Transverse colon (tissue), 4 donors: ENCODE measurements around the gene OR6K2. TPM values are rescaled to one million over a fixed set of nuclear protein-coding genes. Genes with fewer than 3 reads are reported as not detected.
"Not testable (repeated sequence)": the region's sequence is repeated elsewhere in the genome, so short reads cannot be mapped to it uniquely, and the experiment has no call there.

Experiments
- DNase-seq: peaks from one replicate; pipeline ENCODE4 v3.0.0-alpha.2; 2019
- H3K27ac ChIP-seq, 4 donors: fragments of 200-600 bp; sonication (generic); 2 replicates each; pipeline ENCODE4 v1.5.1; 2016 to 2018; ENCODE audit warnings: inconsistent platforms in 4 of 4
- H3K27me3 ChIP-seq: fragments of 200-600 bp; sonication (generic); 2 replicates; pipeline ENCODE4 v1.5.1; 2017; ENCODE audit warnings: inconsistent platforms
- H3K36me3 ChIP-seq, 4 donors: fragments of 200-600 bp; sonication (generic); 2 replicates each; pipeline ENCODE4 v1.5.1; 2017 to 2019; ENCODE audit warnings: inconsistent platforms in 4 of 4
- H3K4me1 ChIP-seq, 4 donors: fragments of 200-600 bp; sonication (generic); 2 replicates each; pipeline ENCODE4 v1.5.1; 2017 to 2020; ENCODE audit warnings: inconsistent platforms in 4 of 4
- H3K4me3 ChIP-seq, 4 donors: fragments of 200-600 bp; sonication (generic); 1 replicate in 1 of 4; 2 replicates in 3 of 4; pipeline versions ENCODE4 v1.5.1 to v1.6.1; 2017 to 2019; ENCODE audit warnings: inconsistent platforms in 4 of 4
- H3K9me3 ChIP-seq, 2 donors: fragments of 200-600 bp; sonication (generic); 2 replicates each; pipeline ENCODE4 v1.5.1; 2017 to 2019; ENCODE audit warnings: inconsistent platforms in 2 of 2
- EP300 ChIP-seq: sonication (generic); formaldehyde crosslinking; IDR thresholded peaks from one replicate; pipeline ENCODE4 v1.6.1; 2017; ENCODE audit warnings: antibody characterized with exemption, low read depth
- POLR2A ChIP-seq: fragments of 450-650 bp; IDR thresholded peaks from one replicate; pipeline ENCODE4 v1.6.1; 2016; ENCODE audit warnings: antibody characterized with exemption, mild to moderate bottlenecking, moderate library complexity
- POLR2AphosphoS5 ChIP-seq, 3 donors: sonication (generic); formaldehyde crosslinking; IDR thresholded peaks; one replicate each; pipeline ENCODE4 v1.6.1; 2016; ENCODE audit warnings: antibody characterized with exemption in 3 of 3
- WGBS, 2 donors: methylation state at CpG; one replicate each; pipeline ENCODE4 v1.1.5; 2018; ENCODE audit warnings: low coverage in 1 of 2; 5-methylcytosine and 5-hydroxymethylcytosine counted together
- in situ Hi-C, 4 donors: fragments of 200-750 bp; cut with MboI; loops; one replicate each; pipeline versions ENCODE4 v1.15.0 to v1.15.1; 2017; ENCODE audit warnings: low sequenced_read_pairs in 3 of 4, low pct_ligation_motif_present in 1 of 4, low pct_unique_long_range_greater_than_20kb in 1 of 4
- intact Hi-C: fragments of 100-400 bp; cut with DNase I; formaldehyde crosslinking; loops from one replicate; pipeline ENCODE4 v1.15.1; 2023; ENCODE audit warnings: low total_unique reads
- total RNA-seq, 4 donors: library from RNA; depleted of rRNA; stranded (reverse); fragments of >200 nt; gene quantifications; one replicate each; pipeline ENCODE4 v1.1.0, GENCODE V29; 2016
- TF ChIP-seq, protein P1 (sequence below), 5 experiments: fragments of 200-600 bp in 3 of 5; fragments of 450-650 bp in 2 of 5; sonication (generic) in 3 of 5; IDR thresholded peaks; 1 replicate in 2 of 5; 2 replicates in 3 of 5; pipeline ENCODE4 v1.5.1; 2016 to 2017; ENCODE audit warnings: antibody characterized with exemption in 5 of 5, inconsistent platforms in 3 of 5, mild to moderate bottlenecking in 2 of 5, moderate library complexity in 1 of 5

Gene OR6K2
- total RNA-seq, 4 donors from 2014 or later, result not detected

GRCh38 chr1:158706096-158706495, 5.6 kb upstream of the OR6K2 start:
- 58 to 68% methylated on average over 2 of the region's 2 CpGs for WGBS, 2 donors
- no peaks in the 10 kb centered on the region for H3K36me3 ChIP-seq
- in situ Hi-C loops (no loop called here), intact Hi-C loops (no loop called here)
- no peak overlapping the region for H3K27ac ChIP-seq
- no peak for DNase-seq
- no peaks in the 10 kb centered on the region for H3K4me1 ChIP-seq
- no peaks in the 10 kb centered on the region for H3K27me3 ChIP-seq
- no peaks in the 10 kb centered on the region for H3K9me3 ChIP-seq
- no peak overlapping the region for H3K4me3 ChIP-seq
- TF ChIP-seq POLR2A (no peak), EP300 (no peak), POLR2AphosphoS5 (IDR thresholded peaks at IDR 0.05) (no peak)
- TF ChIP-seq, protein P1, sequence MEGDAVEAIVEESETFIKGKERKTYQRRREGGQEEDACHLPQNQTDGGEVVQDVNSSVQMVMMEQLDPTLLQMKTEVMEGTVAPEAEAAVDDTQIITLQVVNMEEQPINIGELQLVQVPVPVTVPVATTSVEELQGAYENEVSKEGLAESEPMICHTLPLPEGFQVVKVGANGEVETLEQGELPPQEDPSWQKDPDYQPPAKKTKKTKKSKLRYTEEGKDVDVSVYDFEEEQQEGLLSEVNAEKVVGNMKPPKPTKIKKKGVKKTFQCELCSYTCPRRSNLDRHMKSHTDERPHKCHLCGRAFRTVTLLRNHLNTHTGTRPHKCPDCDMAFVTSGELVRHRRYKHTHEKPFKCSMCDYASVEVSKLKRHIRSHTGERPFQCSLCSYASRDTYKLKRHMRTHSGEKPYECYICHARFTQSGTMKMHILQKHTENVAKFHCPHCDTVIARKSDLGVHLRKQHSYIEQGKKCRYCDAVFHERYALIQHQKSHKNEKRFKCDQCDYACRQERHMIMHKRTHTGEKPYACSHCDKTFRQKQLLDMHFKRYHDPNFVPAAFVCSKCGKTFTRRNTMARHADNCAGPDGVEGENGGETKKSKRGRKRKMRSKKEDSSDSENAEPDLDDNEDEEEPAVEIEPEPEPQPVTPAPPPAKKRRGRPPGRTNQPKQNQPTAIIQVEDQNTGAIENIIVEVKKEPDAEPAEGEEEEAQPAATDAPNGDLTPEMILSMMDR (IDR thresholded peaks at IDR 0.05), result no peak

DNA sequence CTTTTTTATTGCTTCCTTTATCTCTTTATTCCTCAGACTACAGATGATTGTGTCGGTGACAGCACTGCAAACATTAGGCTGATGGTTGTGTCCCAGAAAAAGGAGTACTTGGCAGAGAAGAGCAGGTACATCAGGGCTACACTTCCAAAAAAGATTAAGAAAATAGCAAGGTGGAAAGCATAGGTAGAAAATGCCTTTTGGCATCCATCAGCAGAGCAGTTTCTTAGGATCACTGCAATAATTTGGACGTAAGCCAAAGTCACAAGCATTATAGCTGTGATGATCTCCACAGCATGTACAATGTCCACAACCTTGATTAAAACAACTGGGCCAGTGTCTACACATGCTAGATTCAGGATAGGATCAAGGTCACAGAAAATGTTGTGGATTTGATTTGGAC, 5.9 kb downstream of the OR6K2 start:
- no peaks in the 10 kb centered on the region for H3K27me3 ChIP-seq
- no peaks in the 10 kb centered on the region for H3K9me3 ChIP-seq
- intact Hi-C loops (no loop called here), in situ Hi-C loops (no loop called here)
- no peak overlapping the region for H3K4me3 ChIP-seq
- no peak for TF ChIP-seq POLR2AphosphoS5 (IDR thresholded peaks at IDR 0.05)
- TF ChIP-seq, protein P1 (IDR thresholded peaks at IDR 0.05), result no peak
- no peak for TF ChIP-seq EP300
- H3K27ac ChIP-seq, result no peak overlapping the region
- H3K4me1 ChIP-seq, result no peaks in the 10 kb centered on the region
- H3K36me3 ChIP-seq, result no peaks in the 10 kb centered on the region
- WGBS, 2 donors, result 74 to 100% methylated on average over 1 to 2 of the region's 2 CpGs
- no peak for DNase-seq

DNA sequence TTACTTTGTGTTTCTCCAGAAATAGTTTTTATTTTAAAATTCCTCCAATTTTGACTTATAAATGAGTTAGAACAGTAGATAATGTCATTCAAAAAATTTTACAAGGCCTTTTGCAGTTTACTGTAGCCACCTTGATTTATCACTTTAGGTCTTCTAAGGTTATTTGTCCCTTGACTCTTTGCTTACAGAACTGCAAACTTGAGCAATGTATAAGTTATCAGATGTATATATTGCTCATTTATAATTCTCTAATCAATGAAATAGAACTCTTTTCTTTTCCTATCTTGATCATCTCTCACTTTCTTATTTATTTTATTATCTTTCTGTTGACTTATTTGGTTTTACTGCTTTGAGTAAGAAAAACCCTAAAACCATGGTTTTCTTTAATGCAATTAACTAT, 8.1 kb downstream of the OR6K2 start:
- Histone ChIP-seq H3K4me1 (no peaks in the 10 kb centered on the region), H3K36me3 (no peaks in the 10 kb centered on the region), H3K27me3 (no peaks in the 10 kb centered on the region), H3K27ac (no peak overlapping the region), H3K4me3 (no peak overlapping the region), H3K9me3 (no peaks in the 10 kb centered on the region)
- TF ChIP-seq EP300, result no peak
- TF ChIP-seq POLR2A, result no peak
- TF ChIP-seq POLR2AphosphoS5 (IDR thresholded peaks at IDR 0.05), result no peak
- TF ChIP-seq, protein P1 (IDR thresholded peaks at IDR 0.05), result no peak
- in situ Hi-C loops (no loop called here), intact Hi-C loops (no loop called here)
- DNase-seq, result no peak

- in situ Hi-C loops (no loop called here), intact Hi-C loops (no loop called here)
- TF ChIP-seq, protein P1 (IDR thresholded peaks at IDR 0.05), result no peak
- TF ChIP-seq EP300 (no peak), POLR2A (no peak), POLR2AphosphoS5 (IDR thresholded peaks at IDR 0.05) (no peak)
- Histone ChIP-seq H3K36me3 (no peaks in the 10 kb centered on the region), H3K9me3 (no peaks in the 10 kb centered on the region), H3K4me1 (no peaks in the 10 kb centered on the region), H3K4me3 (no peak overlapping the region), H3K27ac (no peak overlapping the region), H3K27me3 (no peaks in the 10 kb centered on the region)
- no peak for DNase-seq
These were observed 8.5 kb downstream of the OR6K2 start for GRCh38 chr1:158691907-158692306.

DNA sequence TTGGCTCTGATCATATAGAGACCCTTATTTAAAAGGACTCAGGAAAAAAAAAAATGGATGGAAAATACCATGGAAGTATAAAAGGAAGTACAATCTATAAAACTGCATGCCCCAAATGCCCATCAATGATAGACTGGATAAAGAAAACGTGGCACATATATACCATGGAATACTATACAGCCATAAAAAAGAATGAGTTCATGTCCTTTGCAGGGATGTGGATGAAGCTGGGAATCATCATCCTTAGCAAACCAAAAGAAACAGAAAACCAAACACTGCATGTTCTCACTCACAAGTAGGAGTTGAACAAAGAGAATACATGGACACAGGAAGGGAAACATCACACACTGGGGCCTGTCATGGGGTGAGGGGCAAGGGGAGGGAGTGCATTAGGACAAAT, 9.3 kb downstream of the OR6K2 start:
- in situ Hi-C loops, H3K36me3 ChIP-seq, H3K4me3 ChIP-seq, intact Hi-C loops, DNase-seq, H3K4me1 ChIP-seq, H3K27ac ChIP-seq, H3K27me3 ChIP-seq, H3K9me3 ChIP-seq: not testable (repeated sequence)
- 32 to 67% methylated on average over 1 of the region's 1 CpG for WGBS, 2 donors
